Activated gamma-delta T cell treated with anti-CD3 and anti-CD28 coated beads, Interleukin-2, amount 50 U/mL, for 16 hours (primary cell): ENCODE results near the gene TIMM22.
"Not testable (repeated sequence)": the region's sequence is repeated elsewhere in the genome, so short reads cannot be mapped to it uniquely, and the experiment has no call there.

Source experiments
- DNase-seq: peaks from one replicate; pipeline ENCODE4 v3.0.0-alpha.2; 2020; ENCODE audit warnings: low read depth

TIMM22 gene

DNA sequence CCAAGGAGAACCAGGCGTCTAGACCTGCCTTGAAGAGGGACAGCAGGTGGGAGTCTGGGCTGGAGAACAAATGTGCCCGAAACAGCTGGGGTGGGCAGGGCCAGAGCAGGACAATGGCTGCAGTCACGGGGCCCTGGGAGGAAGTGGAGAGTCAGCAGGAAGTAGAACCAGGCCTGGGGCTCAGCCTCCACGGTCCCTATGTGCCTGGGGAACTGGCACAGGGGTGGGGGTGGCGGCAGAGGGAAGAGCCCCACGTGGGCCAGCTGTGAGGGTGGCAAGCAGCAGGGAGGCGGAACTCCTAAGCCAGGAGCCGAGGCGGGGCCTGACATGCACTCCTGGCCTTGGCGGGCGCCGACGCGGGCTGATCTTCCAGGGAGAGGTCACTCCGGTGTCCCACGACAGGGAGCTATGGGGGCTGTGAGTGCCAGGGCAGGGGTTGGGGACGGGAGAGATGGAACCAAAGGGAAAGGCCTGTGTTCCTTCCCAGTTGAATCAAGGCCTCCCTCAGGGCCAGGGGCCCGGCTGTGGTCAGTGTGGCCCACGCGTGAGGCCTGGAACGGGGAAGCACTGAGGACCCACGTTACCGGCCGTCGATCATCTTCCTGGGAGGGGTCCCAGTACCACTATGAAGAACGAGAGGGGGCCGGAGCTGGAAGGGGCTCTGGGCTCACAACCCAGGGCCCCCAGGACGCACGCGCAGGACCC lies 42.7 kb downstream of the TIMM22 start:
- DNase-seq = no peak

DNA sequence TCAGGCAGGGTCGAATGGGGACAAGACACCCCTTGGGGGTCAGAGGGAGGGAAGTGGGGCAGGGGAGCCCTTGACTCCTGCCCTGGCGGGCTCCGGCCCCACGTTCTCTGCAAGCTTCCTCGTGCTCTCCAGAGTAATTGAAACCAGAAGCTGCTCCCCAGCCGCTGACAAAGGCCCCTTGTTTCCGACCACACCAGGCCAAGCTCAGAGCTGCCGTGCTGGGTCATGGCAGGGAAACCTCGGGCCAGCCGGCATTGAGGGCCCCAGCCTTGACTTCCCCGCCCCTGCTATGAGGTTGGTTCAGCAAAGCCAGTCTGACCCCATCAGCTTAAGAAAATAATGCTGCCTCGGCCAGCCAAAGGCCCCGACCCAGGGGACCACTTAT lies 43.3 kb downstream of the TIMM22 start:
- DNase-seq = no peak

DNA sequence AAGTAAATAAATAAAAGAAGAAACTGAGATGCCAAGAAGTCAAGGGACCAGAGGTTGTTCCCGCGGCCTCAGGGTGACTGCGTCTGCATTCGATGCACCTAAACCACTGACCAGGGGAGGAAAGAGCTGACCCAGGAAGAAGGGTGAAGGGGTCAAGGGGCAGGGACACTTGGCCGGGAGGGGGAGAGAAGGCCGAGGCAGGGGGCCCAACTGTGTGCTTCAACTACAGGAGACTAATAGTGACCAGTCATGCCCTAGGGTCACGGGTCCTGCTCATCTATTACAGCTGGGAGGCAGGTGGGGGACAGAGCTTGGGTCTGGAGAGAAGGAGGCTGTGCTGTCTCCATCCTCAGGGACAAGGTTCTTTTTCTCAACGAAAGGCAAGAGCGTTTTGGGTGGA lies 44.8 kb downstream of the TIMM22 start:
- DNase-seq = no peak

DNA sequence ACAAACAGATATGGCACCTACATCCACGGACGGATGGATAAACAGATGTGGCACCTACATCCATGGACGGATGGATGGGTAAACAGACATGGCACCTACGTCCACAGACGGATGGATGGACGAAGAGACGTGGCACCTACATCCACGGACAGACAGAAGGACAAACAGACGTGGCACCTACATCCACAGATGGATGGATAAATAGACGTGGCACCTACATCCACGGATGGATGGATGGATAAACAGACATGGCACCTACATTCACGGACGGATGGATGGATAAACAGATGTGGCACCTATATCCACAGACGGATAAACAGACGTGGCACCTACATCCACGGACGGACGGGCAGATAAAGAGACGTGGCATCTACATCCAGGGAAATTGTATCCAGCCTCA lies 45.6 kb downstream of the TIMM22 start:
- DNase-seq = no peak

DNA sequence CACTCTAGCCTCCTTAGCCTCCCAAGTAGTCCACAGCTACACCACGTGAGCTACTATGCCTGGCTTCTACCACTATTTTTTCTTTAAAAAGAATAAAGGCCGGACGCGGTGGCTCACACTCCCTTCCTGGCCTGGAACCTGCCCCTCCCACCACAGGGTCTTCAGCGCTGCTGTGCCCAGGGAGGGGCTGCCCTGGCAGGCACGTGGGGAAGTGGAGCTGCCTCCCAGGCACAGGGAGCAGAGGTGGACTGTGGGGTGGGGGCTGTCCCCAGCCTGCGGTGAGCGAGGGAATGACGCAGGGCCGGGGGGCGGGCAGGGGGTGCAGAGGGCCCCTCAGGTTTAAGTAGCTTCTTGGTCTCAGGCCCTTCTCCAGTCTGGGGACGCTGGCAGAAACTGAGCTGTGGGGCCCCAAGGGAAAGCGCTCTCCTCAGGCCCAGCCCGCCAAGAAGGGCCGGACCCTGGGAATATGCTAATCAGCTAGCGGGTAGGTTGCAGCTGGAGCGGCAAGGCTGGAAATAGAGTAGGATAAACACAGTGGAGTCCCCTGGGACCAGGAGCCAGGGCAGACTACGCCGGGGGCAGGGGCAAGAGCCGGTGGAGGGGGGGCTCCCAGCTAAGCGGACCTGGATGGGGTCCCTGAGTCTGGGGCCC lies 46.8 kb downstream of the TIMM22 start:
- DNase-seq = no peak

DNA sequence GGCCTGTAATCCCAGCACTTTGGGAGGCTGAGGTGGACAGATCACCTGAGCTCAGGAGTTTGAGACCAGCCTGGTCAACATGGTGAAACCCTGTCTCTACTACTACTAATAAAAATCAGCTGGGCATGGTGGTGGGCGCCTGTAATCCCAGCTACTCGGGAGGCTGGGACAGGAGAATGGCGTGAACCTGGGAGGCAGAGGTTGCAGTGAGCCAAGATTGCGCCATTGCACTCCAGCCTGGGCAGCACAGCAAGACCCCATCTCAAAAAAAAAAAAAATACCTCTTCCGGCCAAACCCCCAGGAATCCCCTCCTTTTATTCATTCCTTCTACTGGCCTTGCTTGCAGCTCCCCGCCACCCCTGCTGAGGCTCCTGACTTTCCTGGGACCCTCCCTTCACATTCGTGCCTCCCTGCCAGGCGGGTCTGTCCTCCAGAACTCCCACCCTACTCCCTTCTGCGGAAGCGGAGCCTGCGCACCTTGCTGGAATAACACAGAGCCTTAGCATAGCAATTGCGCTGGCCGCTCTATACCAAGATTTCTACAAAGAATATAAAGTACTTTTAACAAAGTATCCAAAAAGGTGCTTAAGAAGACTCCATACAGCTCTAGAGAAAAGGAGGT lies 47.6 kb downstream of the TIMM22 start:
- DNase-seq = not testable (repeated sequence)

DNA sequence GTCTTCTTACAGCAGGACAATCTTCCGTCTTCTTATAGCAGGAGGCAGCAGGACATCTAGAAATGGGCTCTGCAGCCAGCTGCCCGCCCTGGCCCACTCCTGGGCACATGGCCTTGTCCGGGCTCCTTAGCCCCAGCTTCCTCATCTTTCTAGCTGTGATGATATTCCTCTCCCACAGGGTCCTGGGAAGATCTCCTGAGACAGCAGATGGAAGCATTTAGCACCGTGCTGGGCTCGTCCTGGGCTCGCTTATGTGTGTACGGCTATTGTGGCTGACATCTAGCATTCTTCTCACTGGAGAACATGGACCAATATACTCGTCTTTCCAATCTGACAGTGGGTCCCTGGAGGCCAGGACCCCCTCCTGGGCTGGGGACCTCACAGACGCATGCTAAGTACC lies 48.5 kb downstream of the TIMM22 start:
- no peak for DNase-seq

DNA sequence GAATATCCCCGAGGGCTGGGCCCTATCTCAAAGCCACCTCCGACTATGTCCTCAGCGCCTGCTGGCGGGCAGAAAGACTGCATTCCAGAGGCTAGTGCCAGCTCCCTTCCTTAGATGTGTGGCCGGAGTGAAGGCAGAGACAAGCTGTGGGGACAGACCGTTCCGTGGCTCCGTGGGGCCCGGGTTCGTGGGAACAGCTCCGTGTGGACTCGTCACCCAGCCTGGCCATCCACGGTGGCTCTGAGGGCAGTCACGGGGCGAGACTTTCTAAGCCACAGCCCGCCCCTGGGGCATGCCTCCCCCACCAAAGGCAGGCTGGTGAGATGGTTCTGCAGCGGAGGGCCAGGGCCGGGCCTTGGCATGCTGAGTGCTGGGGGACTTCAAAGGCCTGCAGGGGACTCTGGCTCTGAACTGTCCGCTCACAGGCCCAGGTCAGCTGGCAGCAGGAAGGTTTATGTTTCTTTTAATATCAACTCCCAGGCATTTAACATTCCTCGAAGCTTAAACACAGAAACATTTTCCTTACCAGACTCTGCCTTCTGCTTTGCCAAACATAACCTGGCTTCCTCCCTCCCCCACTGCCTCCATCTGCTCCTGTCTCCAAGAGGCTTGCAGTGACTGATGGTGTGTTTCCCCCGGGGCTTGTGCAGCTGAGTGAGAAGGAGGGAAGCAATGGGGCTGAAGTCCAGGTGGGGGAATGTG lies 50.4 kb downstream of the TIMM22 start:
- no peak for DNase-seq

DNA sequence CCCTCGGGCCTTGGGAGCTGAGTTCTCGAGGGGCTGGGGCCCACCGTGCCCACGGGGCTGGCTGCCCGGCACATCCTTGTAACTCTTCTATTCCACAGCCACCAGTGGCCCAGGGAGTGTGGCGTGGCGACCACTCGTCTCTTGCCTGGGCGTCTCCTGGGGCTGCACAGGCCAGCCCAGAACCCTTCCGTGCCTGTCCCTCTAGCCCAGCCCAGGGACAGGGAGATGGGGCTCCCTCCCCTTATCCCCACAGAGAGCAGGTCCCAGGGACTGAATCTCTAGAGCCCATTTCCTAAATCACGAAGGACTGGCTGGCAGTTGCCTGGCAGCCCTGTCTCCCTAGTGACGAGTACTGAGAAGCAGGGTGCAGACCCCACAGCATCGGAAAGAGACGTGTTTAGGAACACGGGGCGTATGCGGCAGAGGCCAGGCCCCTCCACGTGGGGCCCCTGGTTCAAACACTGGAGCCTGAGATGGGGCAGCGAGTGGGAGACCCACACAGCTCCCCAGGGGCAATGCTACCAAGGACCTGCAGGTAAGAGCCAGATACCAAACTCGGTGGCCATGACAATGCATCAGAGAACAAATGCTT lies 51.0 kb downstream of the TIMM22 start:
- no peak for DNase-seq

DNA sequence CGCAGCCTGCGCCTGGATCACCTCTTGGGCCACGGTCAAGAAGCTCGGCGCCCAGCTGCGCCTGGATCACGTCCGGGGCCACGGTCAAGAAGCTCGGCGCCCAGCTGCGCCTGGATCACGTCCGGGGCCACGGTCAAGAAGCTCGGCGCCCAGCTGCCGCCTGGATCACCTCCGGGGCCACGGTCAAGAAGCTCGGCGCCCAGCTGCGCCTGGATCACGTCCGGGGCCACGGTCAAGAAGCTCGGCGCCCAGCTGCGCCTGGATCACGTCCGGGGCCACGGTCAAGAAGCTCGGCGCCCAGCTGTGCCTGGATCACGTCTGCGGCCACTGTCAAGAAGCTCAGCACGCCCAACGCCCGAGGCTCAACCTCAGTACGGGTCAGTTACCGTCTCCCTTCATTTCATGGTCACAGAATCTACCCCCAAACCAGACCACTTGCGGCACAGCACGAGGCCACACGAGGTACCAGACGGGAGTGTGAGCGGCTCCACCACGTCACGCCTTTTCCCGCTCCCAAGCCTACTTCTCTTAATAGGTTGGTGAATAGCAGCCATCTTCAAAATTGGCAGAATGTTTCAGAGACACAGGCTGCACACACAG lies 51.7 kb downstream of the TIMM22 start:
- not testable (repeated sequence) for DNase-seq

DNA sequence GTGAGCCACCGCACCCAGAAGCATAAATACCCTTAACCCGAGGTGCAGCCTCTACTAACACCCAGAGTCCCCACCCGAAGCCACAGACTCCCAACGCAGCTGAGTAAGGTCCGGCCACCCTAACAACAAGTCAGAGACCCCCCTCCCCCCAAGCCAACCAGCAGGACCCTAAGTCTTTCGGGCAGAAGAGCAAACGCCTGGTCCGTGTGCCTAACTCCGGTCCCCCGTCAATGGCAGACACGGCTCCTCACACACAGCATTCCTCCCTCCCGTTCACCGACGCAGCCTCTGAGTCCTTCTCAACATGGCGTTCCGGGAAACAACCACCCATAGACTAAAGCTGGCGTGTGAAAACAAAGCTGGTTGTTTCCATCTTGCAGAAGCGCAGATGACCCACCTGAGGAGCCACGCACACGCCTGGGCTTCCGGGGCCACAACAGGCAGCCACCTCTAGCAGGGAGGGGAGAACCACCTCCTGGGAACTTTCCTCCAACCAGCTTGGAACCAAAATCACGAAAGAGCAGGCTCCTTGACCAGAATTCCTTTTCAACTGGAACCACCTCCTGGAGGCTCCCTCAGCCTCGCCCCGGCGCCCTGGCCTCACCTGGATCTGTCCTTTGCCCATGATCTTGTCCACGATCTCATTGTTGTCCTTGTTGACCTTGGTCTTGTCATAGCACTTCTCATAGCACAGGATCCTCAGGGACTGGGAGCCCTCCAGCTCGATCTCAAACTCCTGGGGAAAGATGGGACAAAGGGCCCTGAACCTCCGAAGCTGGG lies 52.7 kb downstream of the TIMM22 start:
- DNase-seq = no peak

DNA sequence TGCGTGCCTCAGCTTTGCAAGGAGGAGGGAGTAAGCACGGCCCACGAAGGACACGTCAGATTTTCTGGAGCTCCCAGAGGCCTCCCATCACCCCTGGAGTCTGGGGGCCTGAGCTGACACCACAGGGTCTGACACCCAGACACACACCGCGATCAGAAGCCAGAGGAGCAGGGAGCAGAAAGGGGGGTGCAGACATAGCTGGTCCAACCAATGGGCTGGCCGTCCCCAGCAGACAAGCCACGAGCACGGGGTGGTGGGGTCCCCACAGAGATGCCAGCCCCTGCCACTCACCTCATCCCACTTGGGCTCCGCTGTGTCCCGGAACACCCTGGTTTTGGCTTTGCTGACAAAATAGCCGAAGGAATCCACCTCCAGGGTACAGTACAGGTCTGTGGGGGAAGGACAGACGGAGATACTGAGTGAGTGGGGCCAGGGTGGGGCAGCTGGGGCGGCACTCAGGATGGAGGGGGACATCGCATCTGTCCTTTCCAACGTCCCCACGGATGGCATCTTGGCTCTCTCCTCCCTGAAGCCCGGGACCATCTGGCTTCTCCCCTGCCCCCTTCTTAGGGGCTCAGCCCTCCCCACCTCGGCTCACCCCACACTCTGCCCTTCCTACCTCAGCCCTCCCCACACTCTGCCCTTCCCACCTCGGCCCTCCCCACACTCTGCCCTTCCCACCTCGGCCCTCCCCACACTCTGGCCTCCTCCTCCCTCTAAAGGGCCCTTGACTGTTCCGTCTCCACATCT lies 53.5 kb downstream of the TIMM22 start:
- DNase-seq = no peak

DNA sequence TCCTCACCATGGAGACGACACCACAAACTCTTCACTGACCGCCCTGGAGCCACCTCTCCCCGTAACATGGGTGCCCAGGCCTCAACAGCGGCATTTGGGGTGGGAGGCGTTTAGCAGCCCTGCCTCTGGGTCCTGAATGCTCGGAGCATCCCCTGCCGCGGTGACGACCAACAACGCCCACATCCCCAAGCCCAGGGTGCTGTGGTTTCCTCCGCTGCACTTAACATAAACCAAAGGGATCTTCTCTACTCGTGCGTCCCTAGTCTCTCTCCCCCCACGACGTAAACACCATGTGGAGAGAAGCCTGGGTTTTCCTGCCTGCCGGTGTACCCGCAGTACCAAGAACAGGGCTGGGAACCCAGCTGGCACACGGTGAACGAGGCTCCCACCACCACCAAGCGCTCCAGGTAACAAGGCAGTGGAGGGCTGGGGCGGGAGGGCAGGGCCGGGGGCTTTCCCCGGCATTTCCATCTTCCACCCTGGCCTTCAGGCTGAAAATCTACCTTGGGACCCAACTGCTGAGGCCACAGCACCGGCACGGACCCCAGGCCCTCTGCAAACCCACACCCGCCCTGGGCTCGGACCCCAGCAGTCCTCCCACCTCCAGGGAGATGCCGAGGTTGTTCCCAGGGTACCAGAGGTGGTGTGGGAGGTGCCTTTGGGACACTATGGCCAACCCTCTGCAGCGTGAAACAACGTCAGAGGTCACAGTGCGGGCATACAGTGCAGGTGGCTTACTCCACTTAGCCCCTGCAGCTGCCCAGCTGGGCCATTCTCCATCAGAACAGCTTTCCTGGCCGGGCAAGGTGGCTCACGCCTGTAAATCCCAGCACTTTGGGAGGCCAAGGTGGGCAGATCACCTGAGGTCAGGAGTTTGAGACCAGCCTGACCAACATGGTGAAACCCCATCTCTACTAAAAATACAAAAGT lies 54.3 kb downstream of the TIMM22 start:
- no peak for DNase-seq
